GM19351 (cell line): ENCODE data around the gene FXN.
"Not testable (repeated sequence)": the region's sequence is repeated elsewhere in the genome, so short reads cannot be mapped to it uniquely, and the experiment has no call there.

Source experiments
- ATAC-seq: cut with Tn5 transposase; IDR thresholded peaks from one replicate; pipeline ENCODE4 v1.9.1; 2021; ENCODE audit warnings: mild to moderate bottlenecking, moderate library complexity; ENCODE audit not compliant: unreplicated experiment

The FXN gene

GRCh38 chr9:69035438-69036308 is at the start of gene FXN:
FXN (plus strand) TSS chr9:69035752; CDS start chr9:69035783, 31 bp downstream.
- peak; percentile 88 for ATAC-seq

GRCh38 chr9:68986949-68987348 is 48.6 kb upstream of the FXN start:
- ATAC-seq: not testable (repeated sequence)

GRCh38 chr9:68991457-68991856 is 44.1 kb upstream of the FXN start:
- ATAC-seq: no peak

- no peak for ATAC-seq
Measured at GRCh38 chr9:68995776-68996175, 39.8 kb upstream of the FXN start.

GRCh38 chr9:68996462-68996861 is 39.1 kb upstream of the FXN start:
- ATAC-seq: no peak

- no peak for ATAC-seq
Measured at GRCh38 chr9:68997666-68998065, 37.9 kb upstream of the FXN start.

GRCh38 chr9:68998385-68998784 is 37.2 kb upstream of the FXN start:
- no peak for ATAC-seq

GRCh38 chr9:68998812-68999211 is 36.7 kb upstream of the FXN start:
- peak; percentile 66 for ATAC-seq

GRCh38 chr9:68999393-69000105 is 36.0 kb upstream of the FXN start:
- ATAC-seq: peak; percentile 92

GRCh38 chr9:69001921-69002320 is 33.6 kb upstream of the FXN start:
- no peak for ATAC-seq

- ATAC-seq: no peak
Measured at GRCh38 chr9:69003051-69003450, 32.5 kb upstream of the FXN start.

- ATAC-seq: no peak
Measured at GRCh38 chr9:69004836-69005235, 30.7 kb upstream of the FXN start.

- ATAC-seq: no peak
Measured at GRCh38 chr9:69009708-69010107, 25.8 kb upstream of the FXN start.

GRCh38 chr9:69012696-69013381 is 22.7 kb upstream of the FXN start:
- no peak for ATAC-seq

GRCh38 chr9:69013382-69013727 is 22.2 kb upstream of the FXN start:
- ATAC-seq: no peak

GRCh38 chr9:69014013-69014412 is 21.5 kb upstream of the FXN start, which contains the start of gene PRKACG:
PRKACG (minus strand) TSS chr9:69014113; CDS start chr9:69014092, 21 bp downstream.
- no peak for ATAC-seq

- ATAC-seq: no peak
Measured at GRCh38 chr9:69016191-69017096, 19.1 kb upstream of the FXN start.

- ATAC-seq: no peak
Measured at GRCh38 chr9:69018737-69019136, 16.8 kb upstream of the FXN start.

GRCh38 chr9:69019808-69020207 is 15.7 kb upstream of the FXN start:
- ATAC-seq: no peak

- ATAC-seq: no peak
Measured at GRCh38 chr9:69020301-69021145, 15.0 kb upstream of the FXN start.
